ENCODE data around the gene RNF169.

The RNF169 gene

DNA sequence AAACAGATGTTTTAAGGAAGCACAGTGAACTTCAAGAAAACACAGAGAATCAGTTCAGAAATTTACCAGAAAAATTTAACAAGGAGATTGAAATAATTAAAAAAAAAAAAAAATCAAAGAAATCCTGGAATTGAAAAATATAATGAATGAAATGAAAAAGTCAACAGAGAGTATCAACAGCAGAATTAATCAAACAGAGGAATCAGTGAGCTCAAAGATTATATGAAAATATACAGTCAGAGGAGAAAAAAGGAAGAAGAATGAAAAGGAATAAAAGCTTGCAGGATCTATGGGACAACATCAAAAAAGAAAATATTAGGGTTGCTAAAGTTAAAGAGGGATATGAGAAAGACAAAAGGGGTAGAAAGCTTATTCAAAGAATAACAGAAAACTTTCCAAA lies 117.9 kb downstream of the RNF169 start:
- Histone ChIP-seq H2BK120ac (ENCODE audit: insufficient read depth, low read length, poor library complexity) (no peak overlapping the region), H3K4me3 (ENCODE audit: low read depth, low read length) (no peak overlapping the region), H2AFZ (ENCODE audit: insufficient read depth, low read length, poor library complexity) (no peak overlapping the region), H3K79me2 (ENCODE audit: control insufficient read depth, insufficient read depth, low read length, poor library complexity) (no peaks in the 10 kb centered on the region), H3K79me1 (ENCODE audit: low read length) (no peaks in the 10 kb centered on the region), H2BK12ac (ENCODE audit: low read length) (no peak overlapping the region), H2AK5ac (ENCODE audit: low read length) (no peak overlapping the region), H4K8ac (ENCODE audit: low read depth, low read length) (no peak overlapping the region), H3K23ac (ENCODE audit: low read length) (no peak overlapping the region), H4K91ac (ENCODE audit: low read depth, low read length) (no peak overlapping the region), H2BK5ac (ENCODE audit: low read depth, low read length, poor library complexity) (no peak overlapping the region), H3K9me3 (ENCODE audit: insufficient read depth, low read depth, low read length) (peaks cover 23% of the 10 kb centered on the region), H3K4ac (ENCODE audit: low read depth, low read length) (no peak overlapping the region), H3K14ac (ENCODE audit: low read length) (no peak overlapping the region), H3K4me1 (ENCODE audit: control insufficient read depth in 1 of 2, insufficient read depth in 2 of 2, low read length in 2 of 2) (no peaks in the 10 kb centered on the region), H3K27me3 (ENCODE audit: insufficient read depth, low read length) (no peaks in the 10 kb centered on the region), H3K4me2 (ENCODE audit: low read length) (no peak overlapping the region), H3K18ac (ENCODE audit: low read length) (no peak overlapping the region), H4K12ac (ENCODE audit: low read depth, low read length) (no peak overlapping the region), H3K36me3 (ENCODE audit: control insufficient read depth in 1 of 2, insufficient read depth in 2 of 2, low read length in 2 of 2) (peaks cover 13 to 15% of the 10 kb centered on the region in 2 experiments), H3K9ac (ENCODE audit: low read length) (no peak overlapping the region), H3K27ac (ENCODE audit: low read depth, low read length) (no peak overlapping the region)
- no peak for DNase-seq

- Histone ChIP-seq H3K9me3 (ENCODE audit: insufficient read depth, low read depth, low read length) (peaks cover 16% of the 10 kb centered on the region), H2AFZ (ENCODE audit: insufficient read depth, low read length, poor library complexity) (no peak overlapping the region), H3K4me2 (ENCODE audit: low read length) (no peak overlapping the region), H3K79me2 (ENCODE audit: control insufficient read depth, insufficient read depth, low read length, poor library complexity) (no peaks in the 10 kb centered on the region), H4K91ac (ENCODE audit: low read depth, low read length) (no peak overlapping the region), H3K79me1 (ENCODE audit: low read length) (no peaks in the 10 kb centered on the region), H2AK5ac (ENCODE audit: low read length) (no peak overlapping the region), H2BK5ac (ENCODE audit: low read depth, low read length, poor library complexity) (no peak overlapping the region), H3K27me3 (ENCODE audit: insufficient read depth, low read length) (no peaks in the 10 kb centered on the region), H3K27ac (ENCODE audit: low read depth, low read length) (no peak overlapping the region), H3K18ac (ENCODE audit: low read length) (no peak overlapping the region), H3K23ac (ENCODE audit: low read length) (no peak overlapping the region), H3K9ac (ENCODE audit: low read length) (no peak overlapping the region), H4K12ac (ENCODE audit: low read depth, low read length) (no peak overlapping the region), H4K8ac (ENCODE audit: low read depth, low read length) (no peak overlapping the region), H3K4ac (ENCODE audit: low read depth, low read length) (no peak overlapping the region), H3K14ac (ENCODE audit: low read length) (no peak overlapping the region), H2BK12ac (ENCODE audit: low read length) (no peak overlapping the region), H3K4me3 (ENCODE audit: low read depth, low read length) (no peak overlapping the region), H3K36me3 (ENCODE audit: control insufficient read depth in 1 of 2, insufficient read depth in 2 of 2, low read length in 2 of 2) (peaks cover 9 to 10% of the 10 kb centered on the region in 2 experiments), H3K4me1 (ENCODE audit: control insufficient read depth in 1 of 2, insufficient read depth in 2 of 2, low read length in 2 of 2) (no peaks in the 10 kb centered on the region), H2BK120ac (ENCODE audit: insufficient read depth, low read length, poor library complexity) (no peak overlapping the region)
- DNase-seq: peak; percentile 21 to 73
- no CpG with 5 or more reads among the region's 1 CpG for WGBS (ENCODE audit: extremely low coverage, insufficient coverage, insufficient read length)
These were observed 121.8 kb downstream of the RNF169 start for GRCh38 chr11:74870485-74870884.

- no peaks in the 10 kb centered on the region for H3K27me3 ChIP-seq (ENCODE audit: insufficient read depth, low read length)
- no peak overlapping the region for H3K4me2 ChIP-seq (ENCODE audit: low read length)
- H3K4me3 ChIP-seq (ENCODE audit: low read depth, low read length): no peak overlapping the region
- no peak overlapping the region for H3K23ac ChIP-seq (ENCODE audit: low read length)
- no peak overlapping the region for H4K91ac ChIP-seq (ENCODE audit: low read depth, low read length)
- peaks cover 12% of the 10 kb centered on the region for H3K9me3 ChIP-seq (ENCODE audit: insufficient read depth, low read depth, low read length)
- no peak overlapping the region for H2AK5ac ChIP-seq (ENCODE audit: low read length)
- no peak overlapping the region for H2BK12ac ChIP-seq (ENCODE audit: low read length)
- DNase-seq: no peak
- no peak overlapping the region for H3K9ac ChIP-seq (ENCODE audit: low read length)
- no peak overlapping the region for H2AFZ ChIP-seq (ENCODE audit: insufficient read depth, low read length, poor library complexity)
- H2BK5ac ChIP-seq (ENCODE audit: low read depth, low read length, poor library complexity): no peak overlapping the region
- H3K79me2 ChIP-seq (ENCODE audit: control insufficient read depth, insufficient read depth, low read length, poor library complexity): no peaks in the 10 kb centered on the region
- H3K14ac ChIP-seq (ENCODE audit: low read length): no peak overlapping the region
- H3K4ac ChIP-seq (ENCODE audit: low read depth, low read length): no peak overlapping the region
- no peak overlapping the region for H4K12ac ChIP-seq (ENCODE audit: low read depth, low read length)
- H3K27ac ChIP-seq (ENCODE audit: low read depth, low read length): no peak overlapping the region
- H3K79me1 ChIP-seq (ENCODE audit: low read length): no peaks in the 10 kb centered on the region
- no peak overlapping the region for H2BK120ac ChIP-seq (ENCODE audit: insufficient read depth, low read length, poor library complexity)
- no peak overlapping the region for H4K8ac ChIP-seq (ENCODE audit: low read depth, low read length)
- H3K36me3 ChIP-seq (ENCODE audit: control insufficient read depth in 1 of 2, insufficient read depth in 2 of 2, low read length in 2 of 2): peaks cover 6 to 9% of the 10 kb centered on the region in 2 experiments
- no CpG with 5 or more reads among the region's 2 CpGs for WGBS (ENCODE audit: extremely low coverage, insufficient coverage, insufficient read length)
- no peaks in the 10 kb centered on the region for H3K4me1 ChIP-seq (ENCODE audit: control insufficient read depth in 1 of 2, insufficient read depth in 2 of 2, low read length in 2 of 2)
- no peak overlapping the region for H3K18ac ChIP-seq (ENCODE audit: low read length)
These were observed 122.4 kb downstream of the RNF169 start for GRCh38 chr11:74871037-74871436.

GRCh38 chr11:74877132-74877531 lies 128.5 kb downstream of the RNF169 start:
- H3K4me1 ChIP-seq (ENCODE audit: control insufficient read depth in 1 of 2, insufficient read depth in 2 of 2, low read length in 2 of 2): no peaks in the 10 kb centered on the region
- no peak overlapping the region for H2BK120ac ChIP-seq (ENCODE audit: insufficient read depth, low read length, poor library complexity)
- no peak overlapping the region for H3K4me3 ChIP-seq (ENCODE audit: low read depth, low read length)
- no peaks in the 10 kb centered on the region for H3K27me3 ChIP-seq (ENCODE audit: insufficient read depth, low read length)
- H2AFZ ChIP-seq (ENCODE audit: insufficient read depth, low read length, poor library complexity): no peak overlapping the region
- H3K14ac ChIP-seq (ENCODE audit: low read length): no peak overlapping the region
- no peak overlapping the region for H3K4me2 ChIP-seq (ENCODE audit: low read length)
- no peak overlapping the region for H2BK5ac ChIP-seq (ENCODE audit: low read depth, low read length, poor library complexity)
- no peak overlapping the region for H4K8ac ChIP-seq (ENCODE audit: low read depth, low read length)
- H4K91ac ChIP-seq (ENCODE audit: low read depth, low read length): no peak overlapping the region
- H2AK5ac ChIP-seq (ENCODE audit: low read length): no peak overlapping the region
- H3K27ac ChIP-seq (ENCODE audit: low read depth, low read length): no peak overlapping the region
- peak in 1 of 2 donors; percentile 39 for DNase-seq
- no peak overlapping the region for H3K18ac ChIP-seq (ENCODE audit: low read length)
- H4K12ac ChIP-seq (ENCODE audit: low read depth, low read length): no peak overlapping the region
- peaks cover 4% of the 10 kb centered on the region for H3K9me3 ChIP-seq (ENCODE audit: insufficient read depth, low read depth, low read length)
- no peak overlapping the region for H3K23ac ChIP-seq (ENCODE audit: low read length)
- no CpG with 5 or more reads among the region's 1 CpG for WGBS (ENCODE audit: extremely low coverage, insufficient coverage, insufficient read length)
- no peak overlapping the region for H2BK12ac ChIP-seq (ENCODE audit: low read length)
- no peaks in the 10 kb centered on the region for H3K79me2 ChIP-seq (ENCODE audit: control insufficient read depth, insufficient read depth, low read length, poor library complexity)
- H3K9ac ChIP-seq (ENCODE audit: low read length): no peak overlapping the region
- H3K79me1 ChIP-seq (ENCODE audit: low read length): no peaks in the 10 kb centered on the region
- H3K36me3 ChIP-seq (ENCODE audit: control insufficient read depth in 1 of 2, insufficient read depth in 2 of 2, low read length in 2 of 2): peaks cover 2 to 4% of the 10 kb centered on the region in 2 experiments
- H3K4ac ChIP-seq (ENCODE audit: low read depth, low read length): no peak overlapping the region
